ENCODE data around the gene PVALB.

The PVALB gene, protein sequence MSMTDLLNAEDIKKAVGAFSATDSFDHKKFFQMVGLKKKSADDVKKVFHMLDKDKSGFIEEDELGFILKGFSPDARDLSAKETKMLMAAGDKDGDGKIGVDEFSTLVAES

DNA sequence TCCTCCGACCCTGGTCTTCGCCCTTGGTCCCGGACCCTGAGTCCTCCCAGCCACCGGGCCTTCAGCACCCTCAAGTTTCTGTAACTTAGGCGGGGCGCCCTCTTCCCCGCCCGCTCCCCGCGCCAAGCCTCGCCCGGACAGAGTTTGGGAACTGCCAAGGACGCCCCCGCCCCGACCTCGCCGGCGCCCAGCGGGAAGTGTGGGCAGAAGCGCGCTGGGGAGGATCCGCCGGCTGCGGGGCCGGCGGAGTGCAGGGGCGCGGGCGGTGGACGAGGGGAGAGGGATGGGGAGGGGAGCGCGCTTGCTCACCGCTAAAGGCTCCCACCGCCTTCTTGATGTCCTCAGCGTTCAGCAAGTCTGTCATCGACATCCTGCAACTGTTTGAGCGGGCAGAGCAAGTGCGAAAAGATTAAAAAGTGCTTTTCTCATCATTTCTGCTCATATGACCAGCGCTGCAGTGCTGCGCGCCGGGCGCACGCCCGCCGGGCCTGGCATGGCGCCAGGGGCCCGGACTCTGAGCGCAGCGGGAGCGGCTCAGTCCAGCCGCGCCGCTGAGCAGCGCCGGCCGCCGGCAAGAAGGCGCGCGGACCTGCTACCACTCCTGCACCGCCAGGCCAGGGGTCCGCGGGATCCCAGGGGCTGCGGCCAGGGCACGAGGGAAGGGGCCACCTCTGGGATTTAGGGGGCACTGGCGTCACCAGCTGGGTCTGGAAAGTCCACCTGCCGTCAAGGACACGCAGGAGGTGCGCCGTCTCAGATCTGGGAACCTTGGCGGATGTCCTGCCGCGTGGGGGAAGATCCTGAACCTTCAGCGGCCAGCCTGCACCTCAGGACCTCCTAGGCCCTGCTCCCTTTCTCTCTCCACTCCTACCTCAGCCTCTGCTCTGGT is at the start of gene PVALB:
PVALB (minus strand) TSS at position 400 of the 889 bp plus-strand sequence; CDS start at position 370, 30 bp downstream.
- no peak for TF ChIP-seq ZNF274 (IDR thresholded peaks at IDR 0.05; ENCODE audit: low read depth, low read length)
- H3K4me3 ChIP-seq (ENCODE audit: low read length), result no peak within 1 kb of the TSS

DNA sequence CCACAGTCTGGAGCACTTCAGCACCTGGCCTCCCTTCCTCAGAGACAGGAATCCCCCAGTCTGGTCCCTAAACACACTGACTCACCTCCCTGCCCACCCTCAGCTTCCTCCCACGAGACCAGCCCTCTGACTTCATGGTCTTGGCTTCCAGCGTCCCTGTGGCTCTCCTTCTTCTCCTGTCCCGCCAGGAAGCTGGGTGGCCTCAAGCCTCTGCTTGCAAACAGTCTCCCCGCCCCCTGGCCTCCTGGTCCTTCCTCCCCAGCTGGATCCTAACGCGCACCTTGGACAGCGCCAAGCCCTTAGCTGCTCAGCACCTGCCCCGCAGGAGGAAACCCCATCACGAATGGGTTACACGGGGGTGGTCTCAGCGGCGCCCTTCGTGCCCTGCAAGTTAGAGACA is 48.5 kb upstream of the PVALB start:
- no peak overlapping the region for H3K4me3 ChIP-seq (ENCODE audit: low read length)
- no peak for TF ChIP-seq ZNF274 (IDR thresholded peaks at IDR 0.05; ENCODE audit: low read depth, low read length)

DNA sequence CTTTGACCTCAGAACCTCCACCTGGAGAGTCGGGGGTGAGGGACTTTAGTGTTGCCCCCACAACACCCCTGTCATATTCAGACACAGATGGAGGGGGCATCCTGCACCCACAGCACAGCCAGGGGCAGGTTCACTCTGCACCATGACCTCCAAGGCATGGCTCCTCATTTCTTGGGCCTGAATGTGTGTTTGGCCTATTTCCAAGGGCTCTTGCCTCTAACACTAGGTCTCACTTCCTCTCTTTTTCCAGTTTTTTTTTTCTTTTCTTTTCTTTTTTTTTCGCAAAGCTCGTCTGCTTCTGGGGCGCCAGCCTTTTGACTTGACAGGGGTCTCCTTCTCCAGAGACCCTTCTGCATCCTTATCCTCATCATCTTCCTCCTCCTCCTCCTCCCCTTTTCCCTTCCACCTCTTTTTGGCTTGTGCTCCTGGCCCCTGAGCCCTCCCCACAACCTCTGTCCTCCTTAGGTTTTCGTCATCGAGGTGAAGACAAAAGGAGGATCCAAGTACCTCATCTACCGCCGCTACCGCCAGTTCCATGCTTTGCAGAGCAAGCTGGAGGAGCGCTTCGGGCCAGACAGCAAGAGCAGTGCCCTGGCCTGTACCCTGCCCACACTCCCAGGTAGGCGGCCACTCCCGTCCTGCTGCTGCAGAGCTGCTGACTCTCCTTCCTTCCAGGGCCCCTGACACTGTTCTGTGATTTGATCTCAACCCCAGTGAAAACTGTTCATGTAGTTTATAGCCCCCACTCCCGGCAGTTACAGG is 47.8 kb upstream of the PVALB start:
- H3K4me3 ChIP-seq (ENCODE audit: low read length), result no peak overlapping the region
- no peak for TF ChIP-seq ZNF274 (IDR thresholded peaks at IDR 0.05; ENCODE audit: low read depth, low read length)

DNA sequence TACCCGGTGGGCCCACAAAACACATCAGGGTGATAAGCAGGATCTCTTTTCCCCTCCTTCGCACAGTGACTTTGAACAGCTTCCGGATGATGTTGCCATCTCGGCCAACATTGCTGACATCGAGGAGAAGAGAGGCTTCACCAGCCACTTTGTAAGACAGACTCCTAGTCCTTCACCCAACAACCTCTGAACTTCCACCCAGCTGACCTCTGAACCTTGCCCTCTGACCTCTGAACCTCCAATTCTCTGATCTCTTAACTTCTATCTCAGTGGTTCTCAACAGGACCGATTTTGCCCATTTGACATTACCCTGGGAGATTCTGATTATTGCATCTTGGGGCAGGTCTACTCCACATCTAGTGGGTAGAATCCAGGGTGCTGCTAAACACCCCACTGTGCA is 47.1 kb upstream of the PVALB start:
- no peak for TF ChIP-seq ZNF274 (IDR thresholded peaks at IDR 0.05; ENCODE audit: low read depth, low read length)
- no peak overlapping the region for H3K4me3 ChIP-seq (ENCODE audit: low read length)

DNA sequence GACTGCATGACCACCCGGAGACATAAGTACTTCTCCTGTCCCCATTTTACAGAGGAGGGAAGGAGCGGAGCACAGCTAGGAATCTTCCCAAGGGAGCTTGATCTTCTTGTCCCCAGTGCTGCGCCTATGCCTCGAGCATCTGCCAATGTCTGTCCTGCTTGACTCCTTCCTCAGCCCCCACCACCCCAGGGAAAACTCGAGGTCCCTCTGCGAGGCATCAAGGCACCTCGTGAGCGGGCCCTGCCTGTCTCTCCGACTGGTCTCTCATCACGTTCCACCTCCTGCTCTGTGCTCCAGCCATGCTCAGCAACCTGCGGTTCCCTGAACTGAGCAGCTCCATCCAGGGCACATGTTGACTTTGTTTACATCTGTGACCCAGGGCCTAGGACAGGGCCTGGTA is 46.4 kb upstream of the PVALB start:
- no peak for TF ChIP-seq ZNF274 (IDR thresholded peaks at IDR 0.05; ENCODE audit: low read depth, low read length)
- peak overlapping the region; percentile 0; the same call in 1 of the 2 replicates for H3K4me3 ChIP-seq (ENCODE audit: low read length)

DNA sequence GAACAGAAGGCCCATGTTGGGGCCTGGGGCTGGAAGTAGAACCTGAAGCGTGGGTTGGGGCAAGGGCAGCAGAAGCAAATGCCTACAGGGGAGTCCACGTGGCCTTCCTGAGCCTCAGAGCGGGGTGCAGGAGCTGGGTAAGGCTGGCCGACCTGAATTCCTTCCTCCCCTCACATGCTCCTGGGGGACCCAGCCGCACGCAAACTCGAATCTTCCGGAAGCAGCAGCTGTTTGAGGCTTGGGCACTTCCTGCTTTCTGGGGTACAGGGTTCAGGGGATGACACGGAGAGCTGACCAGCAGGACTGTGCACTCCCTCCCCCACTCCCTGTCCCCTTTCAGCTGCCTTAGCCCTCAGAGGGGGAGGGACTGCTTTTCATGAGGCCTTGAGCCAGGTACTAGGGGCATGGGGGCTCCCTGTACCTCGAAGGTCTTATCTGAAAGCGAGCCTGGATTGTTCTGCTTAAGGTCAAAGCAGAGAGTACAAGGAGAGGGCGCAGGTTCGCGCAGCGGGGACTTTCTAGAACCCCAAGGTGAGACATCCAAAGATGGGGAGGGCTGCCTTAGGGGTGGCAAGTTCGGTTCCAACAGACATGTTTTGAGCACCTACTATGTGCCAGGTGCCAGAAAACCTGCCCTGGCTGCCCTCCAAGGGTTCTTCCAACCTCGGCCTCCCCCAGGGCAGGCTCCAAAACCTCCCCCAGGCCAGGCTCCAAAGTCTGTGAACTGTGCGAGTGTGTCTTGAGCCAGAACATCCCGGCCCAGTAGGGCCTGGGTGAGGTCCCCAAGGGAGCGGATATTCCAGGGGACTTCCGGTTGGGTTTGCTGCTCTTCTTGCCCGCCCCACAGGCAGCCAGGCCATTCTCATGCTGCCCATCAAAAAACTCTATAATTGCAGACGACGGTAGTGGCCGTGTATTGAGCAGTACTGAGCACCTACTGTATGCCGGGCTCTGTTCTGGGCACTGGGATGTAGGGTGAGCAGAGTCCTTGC is 45.7 kb upstream of the PVALB start:
- H3K4me3 ChIP-seq (ENCODE audit: low read length), result peak overlapping the region; percentile 61; the same call in 1 of the 2 replicates
- no peak for TF ChIP-seq ZNF274 (IDR thresholded peaks at IDR 0.05; ENCODE audit: low read depth, low read length)

DNA sequence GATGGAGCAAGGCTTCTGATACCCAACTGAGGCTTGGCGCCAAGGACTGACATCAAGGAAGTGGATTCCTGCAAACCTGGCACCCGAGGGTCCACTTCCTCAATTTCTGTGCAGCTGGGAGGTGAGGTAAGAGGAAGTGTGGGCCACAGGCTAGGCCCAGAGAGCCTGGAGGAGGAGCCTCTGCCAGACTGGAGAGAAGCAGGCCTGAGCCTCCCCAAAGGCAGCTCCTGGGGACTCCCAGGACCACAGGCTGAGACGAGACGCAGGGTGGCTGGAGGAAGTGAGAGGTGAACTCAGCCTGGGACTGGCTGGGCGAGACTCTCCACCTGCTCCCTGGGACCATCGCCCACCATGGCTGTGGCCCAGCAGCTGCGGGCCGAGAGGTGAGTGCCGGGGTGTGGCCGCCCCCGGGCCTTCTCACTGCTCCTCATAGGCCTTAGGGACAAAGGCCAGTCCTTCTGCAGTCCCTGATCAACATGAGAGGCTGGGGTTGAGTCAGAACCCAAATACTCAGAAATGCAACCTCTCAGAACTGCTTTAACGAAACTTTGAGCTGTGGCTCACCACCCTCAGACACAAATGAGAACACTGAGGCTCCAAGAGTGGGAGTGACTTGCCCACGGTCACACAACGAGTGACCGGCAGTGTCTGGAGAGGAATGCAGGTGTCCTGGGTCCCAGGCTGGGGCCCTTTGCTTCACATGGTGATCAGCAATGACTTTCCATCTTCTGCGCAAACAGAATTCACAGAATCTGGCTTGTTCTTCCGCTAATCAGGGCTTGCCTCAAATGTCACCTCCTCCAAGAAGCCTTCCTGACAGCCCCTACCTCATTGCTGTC is 44.2 kb upstream of the PVALB start, which contains the start of gene NCF4:
NCF4 (plus strand) TSS at position 186 of the 839 bp plus-strand sequence; CDS start at position 352, 166 bp downstream.
- TF ChIP-seq ZNF274 (IDR thresholded peaks at IDR 0.05; ENCODE audit: low read depth, low read length), result no peak
- peak within 1 kb of the TSS; percentile 61; the same call in 1 of the 2 replicates for H3K4me3 ChIP-seq (ENCODE audit: low read length)

DNA sequence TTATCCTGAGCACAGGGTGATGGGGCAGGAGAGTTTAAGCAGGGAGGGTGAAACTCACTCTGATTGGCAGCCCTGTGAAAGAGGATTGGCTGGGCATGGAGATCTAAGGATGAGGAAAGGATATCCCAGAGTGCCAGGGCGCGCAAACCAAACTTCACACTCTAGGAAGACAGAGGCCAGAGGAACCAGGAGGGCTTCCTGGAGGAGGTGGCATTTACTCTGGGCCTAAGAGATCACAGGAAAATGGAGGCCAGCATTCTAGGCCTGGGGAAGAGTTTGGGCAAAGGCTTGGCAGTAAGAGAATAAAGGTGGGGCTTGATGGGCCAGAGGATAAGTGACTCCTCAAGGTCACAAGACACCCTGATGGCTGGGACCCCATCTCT is 43.6 kb upstream of the PVALB start:
- H3K4me3 ChIP-seq (ENCODE audit: low read length), result no peak overlapping the region
- TF ChIP-seq ZNF274 (IDR thresholded peaks at IDR 0.05; ENCODE audit: low read depth, low read length), result no peak

DNA sequence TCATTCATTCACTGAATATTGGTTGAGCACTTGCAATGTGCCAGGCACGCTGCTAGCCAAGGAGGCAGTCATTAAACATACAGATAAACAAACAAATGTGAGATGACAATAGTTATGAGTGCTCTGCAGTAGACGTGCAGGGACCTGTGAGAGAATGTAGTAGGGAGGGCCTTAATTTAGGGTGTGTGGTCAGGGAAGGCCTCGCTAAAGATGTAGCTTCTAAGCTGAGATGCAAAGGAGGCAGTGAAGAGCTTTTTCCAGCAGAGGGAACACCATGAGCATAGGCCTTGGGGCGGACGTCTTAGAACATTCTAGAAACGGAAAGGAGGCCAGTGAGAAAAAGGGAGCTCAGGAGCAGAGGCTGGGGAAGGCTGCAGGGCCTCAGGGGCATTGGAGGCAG is 43.2 kb upstream of the PVALB start:
- TF ChIP-seq ZNF274 (IDR thresholded peaks at IDR 0.05; ENCODE audit: low read depth, low read length), result no peak
- no peak overlapping the region for H3K4me3 ChIP-seq (ENCODE audit: low read length)

DNA sequence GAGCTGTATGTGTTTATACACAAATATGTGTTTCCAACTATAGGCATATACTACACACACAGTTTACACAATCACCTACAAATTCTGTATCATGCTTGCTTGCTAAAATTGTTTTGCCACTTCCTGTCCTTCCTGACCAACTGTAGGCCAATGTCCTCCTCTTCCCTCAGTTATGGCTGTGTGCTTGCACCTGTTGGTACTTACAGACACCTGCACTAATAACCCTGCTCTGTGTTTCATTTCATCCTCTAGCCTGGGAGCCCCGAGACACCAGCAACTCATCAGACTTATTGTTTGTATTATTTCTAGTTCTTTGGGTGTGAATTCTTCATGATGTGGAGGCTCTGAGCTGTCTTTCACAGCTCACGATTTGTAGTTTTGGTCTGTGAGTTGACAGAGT is 42.1 kb upstream of the PVALB start:
- no peak for TF ChIP-seq ZNF274 (IDR thresholded peaks at IDR 0.05; ENCODE audit: low read depth, low read length)
- no peak overlapping the region for H3K4me3 ChIP-seq (ENCODE audit: low read length)

DNA sequence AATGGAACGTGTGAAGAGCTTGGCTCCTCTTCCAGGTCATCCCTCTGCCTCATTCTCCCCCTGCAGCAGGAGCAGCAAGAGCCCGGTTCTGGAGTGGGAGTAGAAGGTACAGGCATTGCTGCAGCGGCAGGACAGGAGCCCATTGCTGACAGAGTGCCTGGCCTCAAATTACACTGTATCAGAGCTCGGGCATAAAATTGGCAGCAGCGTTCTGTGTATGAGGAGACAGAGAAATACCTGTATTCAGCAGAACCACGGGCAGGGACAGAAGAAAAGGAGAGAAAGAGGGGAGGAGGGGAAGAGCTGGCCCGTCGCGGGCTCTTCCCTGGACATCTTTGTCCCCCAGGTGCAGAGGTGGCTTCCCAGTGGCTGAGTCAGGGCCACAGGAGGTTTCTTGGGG is 41.3 kb upstream of the PVALB start:
- no peak overlapping the region for H3K4me3 ChIP-seq (ENCODE audit: low read length)
- TF ChIP-seq ZNF274 (IDR thresholded peaks at IDR 0.05; ENCODE audit: low read depth, low read length), result no peak

DNA sequence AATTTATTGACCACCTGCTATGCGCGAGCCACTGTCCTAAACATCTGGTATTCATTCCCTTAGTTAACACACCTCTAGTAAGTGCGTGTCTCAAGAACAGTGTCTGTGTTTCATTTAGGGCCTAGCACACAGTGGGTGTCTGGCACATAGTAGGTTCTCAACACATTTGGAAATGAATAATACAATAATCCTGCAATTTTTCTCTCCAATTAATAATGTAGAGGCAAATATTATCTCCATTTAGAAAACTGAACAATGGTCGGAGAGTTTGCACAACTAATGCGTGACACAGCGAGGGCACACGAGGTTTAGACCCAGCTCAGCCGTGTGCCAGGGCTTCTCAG is 39.9 kb upstream of the PVALB start:
- H3K4me3 ChIP-seq (ENCODE audit: low read length), result no peak overlapping the region
- TF ChIP-seq ZNF274 (IDR thresholded peaks at IDR 0.05; ENCODE audit: low read depth, low read length), result no peak

Measured in GM08714 (cell line).